ENCODE results near the gene FHOD1. TPM values are rescaled to one million over a fixed set of nuclear protein-coding genes. Genes with fewer than 3 reads are reported as not detected.

Gene FHOD1
- total RNA-seq, 2 experiments from 2014 or later, result 16.5 to 55.0 TPM

DNA sequence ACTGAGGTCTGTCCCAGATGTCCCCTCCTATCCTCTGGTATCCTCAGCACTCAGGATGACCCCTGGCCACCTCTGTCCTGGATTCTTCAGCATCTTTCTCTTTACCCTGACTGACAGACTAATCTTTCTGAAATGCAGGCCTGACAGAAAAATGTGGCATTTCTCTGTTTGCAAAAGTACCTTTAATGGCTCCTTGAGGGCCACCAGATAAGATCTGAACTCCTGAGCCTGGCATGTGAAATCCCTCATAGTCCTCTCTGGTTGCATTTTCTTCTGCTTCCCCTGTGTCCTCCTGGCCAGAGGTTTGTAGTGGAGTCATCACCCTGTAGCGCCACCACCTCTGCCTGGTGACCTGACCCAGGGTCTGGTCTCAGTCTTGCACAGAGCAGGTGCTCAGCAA lies 50.4 kb downstream of the FHOD1 start:
- POLR2A ChIA-PET, result interaction anchor here (0.6 kb wide), 1 partner anchor 35 kb away, joined by 12 read pairs; no protein-coding TSS in a partner anchor
- peaks cover 13% of the 10 kb centered on the region for H3K4me1 ChIP-seq (ENCODE audit: insufficient read depth, low read length, poor library complexity, severe bottlenecking)
- no peak overlapping the region for H3K27ac ChIP-seq (ENCODE audit: low read depth, low read length, poor library complexity, severe bottlenecking)
- BruUV-seq (replicated peaks), result no TSS peak
- peaks cover 22% of the 10 kb centered on the region for H3K79me2 ChIP-seq (ENCODE audit: insufficient read depth, low read depth, low read length)
- TF ChIP-seq EZH2phosphoT487 (IDR thresholded peaks at IDR 0.05; ENCODE audit: borderline replicate concordance, low read depth, low read length), result no peak
- TF ChIP-seq, protein P1, sequence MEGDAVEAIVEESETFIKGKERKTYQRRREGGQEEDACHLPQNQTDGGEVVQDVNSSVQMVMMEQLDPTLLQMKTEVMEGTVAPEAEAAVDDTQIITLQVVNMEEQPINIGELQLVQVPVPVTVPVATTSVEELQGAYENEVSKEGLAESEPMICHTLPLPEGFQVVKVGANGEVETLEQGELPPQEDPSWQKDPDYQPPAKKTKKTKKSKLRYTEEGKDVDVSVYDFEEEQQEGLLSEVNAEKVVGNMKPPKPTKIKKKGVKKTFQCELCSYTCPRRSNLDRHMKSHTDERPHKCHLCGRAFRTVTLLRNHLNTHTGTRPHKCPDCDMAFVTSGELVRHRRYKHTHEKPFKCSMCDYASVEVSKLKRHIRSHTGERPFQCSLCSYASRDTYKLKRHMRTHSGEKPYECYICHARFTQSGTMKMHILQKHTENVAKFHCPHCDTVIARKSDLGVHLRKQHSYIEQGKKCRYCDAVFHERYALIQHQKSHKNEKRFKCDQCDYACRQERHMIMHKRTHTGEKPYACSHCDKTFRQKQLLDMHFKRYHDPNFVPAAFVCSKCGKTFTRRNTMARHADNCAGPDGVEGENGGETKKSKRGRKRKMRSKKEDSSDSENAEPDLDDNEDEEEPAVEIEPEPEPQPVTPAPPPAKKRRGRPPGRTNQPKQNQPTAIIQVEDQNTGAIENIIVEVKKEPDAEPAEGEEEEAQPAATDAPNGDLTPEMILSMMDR (conservative IDR thresholded peaks at IDR 0.05; ENCODE audit: low read length), result no peak
- CTCF ChIA-PET (ENCODE audit: unreplicated experiment), result interaction anchor here (0.5 kb wide), 1 partner anchor 223 kb away, joined by 7 read pairs; no protein-coding TSS in a partner anchor
- no peak for DNase-seq (ENCODE audit: low spot score)
- no peak overlapping the region for H2AFZ ChIP-seq (ENCODE audit: low read length)
- peaks cover 93% of the 10 kb centered on the region for H3K36me3 ChIP-seq (ENCODE audit: insufficient read depth, low read length)
- peaks cover 9% of the 10 kb centered on the region; the same call in 1 of the 2 replicates for H4K20me1 ChIP-seq (ENCODE audit: insufficient read depth, low read length)
- intact Hi-C loops (cut with micrococcal nuclease; ENCODE audit: unreplicated experiment), result no loop called here
- H3K9me3 ChIP-seq (ENCODE audit: low read length), result no peaks in the 10 kb centered on the region
- no peak overlapping the region for H3K4me2 ChIP-seq (ENCODE audit: low read length)
- no peak overlapping the region for H3K4me3 ChIP-seq (ENCODE audit: low read depth, low read length, poor library complexity, severe bottlenecking)
- H3K9me2 ChIP-seq (ENCODE audit: insufficient read depth, low read length), result no peaks in the 10 kb centered on the region

DNA sequence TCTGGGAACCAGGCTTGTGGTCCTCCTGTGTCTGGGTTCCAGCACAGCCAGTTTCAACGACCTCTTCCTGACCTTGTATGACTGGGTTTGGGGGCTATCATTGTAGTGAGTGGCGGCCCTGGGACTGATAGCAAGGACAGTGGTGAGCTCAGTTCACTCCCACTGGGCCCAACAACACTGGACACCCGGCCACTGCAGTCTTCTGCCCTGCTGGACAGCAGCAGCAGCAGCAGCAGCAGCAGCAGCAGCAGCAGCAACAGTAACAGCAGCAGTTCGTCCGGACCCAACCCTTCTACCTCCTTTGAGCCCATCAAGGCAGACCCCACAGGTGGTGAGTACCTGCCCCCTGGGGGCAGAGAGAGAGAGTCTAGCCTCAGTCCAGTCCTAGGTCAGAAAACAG lies 51.6 kb downstream of the FHOD1 start:
- Histone ChIP-seq H4K20me1 (ENCODE audit: insufficient read depth, low read length) (peaks cover 9% of the 10 kb centered on the region; the same call in 1 of the 2 replicates), H3K27ac (ENCODE audit: low read depth, low read length, poor library complexity, severe bottlenecking) (no peak overlapping the region), H3K4me1 (ENCODE audit: insufficient read depth, low read length, poor library complexity, severe bottlenecking) (peaks cover 19% of the 10 kb centered on the region), H3K36me3 (ENCODE audit: insufficient read depth, low read length) (peaks cover 83% of the 10 kb centered on the region), H3K9me3 (ENCODE audit: low read length) (no peaks in the 10 kb centered on the region), H3K9me2 (ENCODE audit: insufficient read depth, low read length) (no peaks in the 10 kb centered on the region), H3K4me2 (ENCODE audit: low read length) (no peak overlapping the region), H3K79me2 (ENCODE audit: insufficient read depth, low read depth, low read length) (peaks cover 22% of the 10 kb centered on the region), H3K4me3 (ENCODE audit: low read depth, low read length, poor library complexity, severe bottlenecking) (no peak overlapping the region), H2AFZ (ENCODE audit: low read length) (no peak overlapping the region)
- no peak for DNase-seq (ENCODE audit: low spot score)
- TF ChIP-seq, protein P1 (conservative IDR thresholded peaks at IDR 0.05; ENCODE audit: low read length), result no peak
- TF ChIP-seq EZH2phosphoT487 (IDR thresholded peaks at IDR 0.05; ENCODE audit: borderline replicate concordance, low read depth, low read length), result no peak
- POLR2A ChIA-PET, result interaction anchor here (0.7 to 1.1 kb wide), 2 partner anchors 31 to 100 kb away, joined by 3 read pairs; no protein-coding TSS in a partner anchor
- no TSS peak for BruUV-seq (replicated peaks)
- intact Hi-C loops (cut with micrococcal nuclease; ENCODE audit: unreplicated experiment), result no loop called here
- CTCF ChIA-PET (ENCODE audit: unreplicated experiment), result no interaction called here

DNA sequence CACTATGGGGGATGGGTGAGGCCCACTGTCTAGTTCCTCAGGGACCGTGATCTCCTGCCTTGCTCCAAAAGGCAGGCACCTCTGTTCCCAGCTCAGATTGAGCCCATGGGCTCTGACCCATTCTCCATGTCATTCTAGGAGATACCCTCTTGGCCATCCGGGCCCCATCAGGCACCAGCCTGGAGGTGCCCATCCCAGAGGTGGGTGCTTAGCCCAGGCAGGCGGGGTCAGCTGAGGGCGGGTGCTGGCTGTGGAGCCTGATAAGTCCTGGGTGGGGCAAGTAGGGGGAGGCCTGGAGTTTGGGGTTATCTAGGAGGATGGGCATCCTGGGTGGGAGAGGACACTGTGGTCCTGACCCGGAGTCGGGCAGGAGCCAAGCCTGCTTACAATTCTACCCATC lies 53.0 kb downstream of the FHOD1 start:
- Histone ChIP-seq H3K4me1 (ENCODE audit: insufficient read depth, low read length, poor library complexity, severe bottlenecking) (peaks cover 19% of the 10 kb centered on the region), H3K4me3 (ENCODE audit: low read depth, low read length, poor library complexity, severe bottlenecking) (no peak overlapping the region), H3K27ac (ENCODE audit: low read depth, low read length, poor library complexity, severe bottlenecking) (no peak overlapping the region), H2AFZ (ENCODE audit: low read length) (no peak overlapping the region), H3K9me3 (ENCODE audit: low read length) (no peaks in the 10 kb centered on the region), H3K9me2 (ENCODE audit: insufficient read depth, low read length) (no peaks in the 10 kb centered on the region), H4K20me1 (ENCODE audit: insufficient read depth, low read length) (peaks cover 9% of the 10 kb centered on the region; the same call in 1 of the 2 replicates), H3K79me2 (ENCODE audit: insufficient read depth, low read depth, low read length) (peaks cover 22% of the 10 kb centered on the region), H3K4me2 (ENCODE audit: low read length) (0 out of 2 replicates have a peak overlapping the region, but pooled peaks have one; percentile 86), H3K36me3 (ENCODE audit: insufficient read depth, low read length) (peaks cover 70% of the 10 kb centered on the region)
- ChIA-PET CTCF (ENCODE audit: unreplicated experiment) (no interaction called here), POLR2A (no interaction called here)
- no peak for DNase-seq (ENCODE audit: low spot score)
- TF ChIP-seq, protein P1 (conservative IDR thresholded peaks at IDR 0.05; ENCODE audit: low read length), result no peak
- no peak for TF ChIP-seq EZH2phosphoT487 (IDR thresholded peaks at IDR 0.05; ENCODE audit: borderline replicate concordance, low read depth, low read length)
- BruUV-seq (replicated peaks), result no TSS peak
- intact Hi-C loops (cut with micrococcal nuclease; ENCODE audit: unreplicated experiment), result no loop called here

Data from OCI-LY7 (cell line).